HG02588 (cell line): ENCODE results near the gene VIL1.

ENCODE experiments used
- ATAC-seq: cut with Tn5 transposase; IDR thresholded peaks from one replicate; pipeline ENCODE4 v1.9.1; 2021; ENCODE audit warnings: mild to moderate bottlenecking, moderate library complexity; ENCODE audit not compliant: unreplicated experiment

VIL1 gene

GRCh38 chr2:218418717-218419458 is at the start of gene VIL1:
Gene VIL1 (plus strand): TSS chr2:218419123. CDS start chr2:218423779, 4,656 bp downstream.
- no peak for ATAC-seq

GRCh38 chr2:218369330-218369729 is 49.6 kb upstream of the VIL1 start:
- ATAC-seq, result no peak

- ATAC-seq, result no peak
Observed at GRCh38 chr2:218370410-218371063, 48.4 kb upstream of the VIL1 start.

- no peak for ATAC-seq
Observed at GRCh38 chr2:218371983-218372350, 47.0 kb upstream of the VIL1 start.

GRCh38 chr2:218374795-218375194 is 44.1 kb upstream of the VIL1 start:
- ATAC-seq, result no peak

GRCh38 chr2:218375212-218375611 is 43.7 kb upstream of the VIL1 start:
- no peak for ATAC-seq

GRCh38 chr2:218378053-218378452 is 40.9 kb upstream of the VIL1 start:
- no peak for ATAC-seq

- no peak for ATAC-seq
Observed at GRCh38 chr2:218381916-218382366, 37.0 kb upstream of the VIL1 start, which contains the start of gene SLC11A1. Gene SLC11A1 (plus strand): TSS chr2:218382273. CDS start chr2:218382369, 96 bp downstream.

- ATAC-seq, result no peak
Observed at GRCh38 chr2:218382785-218383184, 36.1 kb upstream of the VIL1 start.

GRCh38 chr2:218383892-218384519 is 34.9 kb upstream of the VIL1 start:
- no peak for ATAC-seq

- no peak for ATAC-seq
Observed at GRCh38 chr2:218384975-218385374, 33.9 kb upstream of the VIL1 start.

GRCh38 chr2:218386505-218387368 is 32.2 kb upstream of the VIL1 start:
- no peak for ATAC-seq

- ATAC-seq, result no peak
Observed at GRCh38 chr2:218387369-218388194, 31.3 kb upstream of the VIL1 start.

- no peak for ATAC-seq
Observed at GRCh38 chr2:218389333-218390150, 29.4 kb upstream of the VIL1 start.

- no peak for ATAC-seq
Observed at GRCh38 chr2:218391202-218391601, 27.7 kb upstream of the VIL1 start.

- no peak for ATAC-seq
Observed at GRCh38 chr2:218392459-218392858, 26.5 kb upstream of the VIL1 start.

- no peak for ATAC-seq
Observed at GRCh38 chr2:218392891-218393462, 25.9 kb upstream of the VIL1 start.

GRCh38 chr2:218393750-218394290 is 25.1 kb upstream of the VIL1 start:
- ATAC-seq, result no peak
